IMR-90 (cell line): ENCODE measurements around the gene CRTAC1.

Source experiments
- CEBPB ChIP-seq: IDR thresholded peaks from 2 replicates; pipeline ENCODE4 v1.6.1; 2012; ENCODE audit warnings: low read depth, low read length, improper control_type of control experiment
- MAZ ChIP-seq: IDR thresholded peaks from 2 replicates; pipeline ENCODE4 v1.6.1; 2012; ENCODE audit warnings: low read depth, mild to moderate bottlenecking, low read length, improper control_type of control experiment, moderate library complexity, borderline replicate concordance
- MXI1 ChIP-seq: IDR thresholded peaks from 2 replicates; pipeline ENCODE4 v1.6.1; 2012; ENCODE audit warnings: low read depth, mild to moderate bottlenecking, low read length, moderate library complexity, borderline replicate concordance
- POLR2A ChIP-seq: IDR thresholded peaks from 2 replicates; pipeline ENCODE4 v1.6.1; 2012; ENCODE audit warnings: mild to moderate bottlenecking, low read depth, low read length
- RAD21 ChIP-seq: IDR thresholded peaks from 2 replicates; pipeline ENCODE4 v1.6.1; 2012; ENCODE audit warnings: low read length, improper control_type of control experiment
- SMC3 ChIP-seq: fragments of 150-350 bp; IDR thresholded peaks from 2 replicates; pipeline ENCODE4 v1.6.1; 2016; ENCODE audit warnings: low read depth, mild to moderate bottlenecking, antibody characterized with exemption, low read length, moderate library complexity
- TF ChIP-seq, protein P1 (sequence below): conservative IDR thresholded peaks from 2 replicates; pipeline ENCODE4 v1.5.1; 2012; ENCODE audit warnings: mild to moderate bottlenecking, low read depth, low read length, improper control_type of control experiment
- TF ChIP-seq, protein P2 (sequence below): fragments of 150-350 bp; IDR thresholded peaks from 2 replicates; pipeline ENCODE4 v1.6.1; 2017; ENCODE audit warnings: mild to moderate bottlenecking, antibody characterized with exemption, low read length, low read depth

- TF ChIP-seq, protein P1, sequence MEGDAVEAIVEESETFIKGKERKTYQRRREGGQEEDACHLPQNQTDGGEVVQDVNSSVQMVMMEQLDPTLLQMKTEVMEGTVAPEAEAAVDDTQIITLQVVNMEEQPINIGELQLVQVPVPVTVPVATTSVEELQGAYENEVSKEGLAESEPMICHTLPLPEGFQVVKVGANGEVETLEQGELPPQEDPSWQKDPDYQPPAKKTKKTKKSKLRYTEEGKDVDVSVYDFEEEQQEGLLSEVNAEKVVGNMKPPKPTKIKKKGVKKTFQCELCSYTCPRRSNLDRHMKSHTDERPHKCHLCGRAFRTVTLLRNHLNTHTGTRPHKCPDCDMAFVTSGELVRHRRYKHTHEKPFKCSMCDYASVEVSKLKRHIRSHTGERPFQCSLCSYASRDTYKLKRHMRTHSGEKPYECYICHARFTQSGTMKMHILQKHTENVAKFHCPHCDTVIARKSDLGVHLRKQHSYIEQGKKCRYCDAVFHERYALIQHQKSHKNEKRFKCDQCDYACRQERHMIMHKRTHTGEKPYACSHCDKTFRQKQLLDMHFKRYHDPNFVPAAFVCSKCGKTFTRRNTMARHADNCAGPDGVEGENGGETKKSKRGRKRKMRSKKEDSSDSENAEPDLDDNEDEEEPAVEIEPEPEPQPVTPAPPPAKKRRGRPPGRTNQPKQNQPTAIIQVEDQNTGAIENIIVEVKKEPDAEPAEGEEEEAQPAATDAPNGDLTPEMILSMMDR = no peak
- TF ChIP-seq RAD21 = no peak
- no peak for TF ChIP-seq CEBPB
- TF ChIP-seq MXI1 = no peak
- TF ChIP-seq, protein P2, sequence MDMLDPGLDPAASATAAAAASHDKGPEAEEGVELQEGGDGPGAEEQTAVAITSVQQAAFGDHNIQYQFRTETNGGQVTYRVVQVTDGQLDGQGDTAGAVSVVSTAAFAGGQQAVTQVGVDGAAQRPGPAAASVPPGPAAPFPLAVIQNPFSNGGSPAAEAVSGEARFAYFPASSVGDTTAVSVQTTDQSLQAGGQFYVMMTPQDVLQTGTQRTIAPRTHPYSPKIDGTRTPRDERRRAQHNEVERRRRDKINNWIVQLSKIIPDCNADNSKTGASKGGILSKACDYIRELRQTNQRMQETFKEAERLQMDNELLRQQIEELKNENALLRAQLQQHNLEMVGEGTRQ = no peak
- TF ChIP-seq POLR2A = no peak
- TF ChIP-seq MAZ = no peak
- TF ChIP-seq SMC3 = no peak
Measured at GRCh38 chr10:97820096-97820704, 210.2 kb downstream of the CRTAC1 start.
